A549 treated with dexamethasone at 1 μM for 4 hours (cell line): ENCODE data around the gene ACO2. TPM values are rescaled to one million over a fixed set of nuclear protein-coding genes. Genes with fewer than 3 reads are reported as not detected.

Experiments used
- total RNA-seq: library from RNA; stranded (reverse); fragments of 200-300 nt; extraction: Qiagen RNA extraction; gene quantifications from 5 replicates; pipeline ENCODE4 v1.2.3, GENCODE V29; 2022

Gene ACO2
- 41.9 to 52.9 TPM (median 51.8 TPM) in 5 replicates for total RNA-seq

GRCh38 chr22:41468381-41469217, at the start of gene ACO2, which contains the start of gene PHF5A:
ACO2 (plus strand) TSS chr22:41469117; CDS start chr22:41469147, 30 bp downstream.
PHF5A (minus strand) TSS chr22:41468692; CDS start chr22:41468653, 39 bp downstream.

GRCh38 chr22:41446639-41447434, 22.1 kb upstream of the ACO2 start, which contains the start of gene TOB2:
TOB2 (minus strand) TSS chr22:41446801; CDS start chr22:41437345, 9,456 bp downstream.

GRCh38 chr22:41543854-41544670, 75.1 kb downstream of the ACO2 start, which contains the start of gene POLR3H:
POLR3H (minus strand) TSS chr22:41544470; CDS start chr22:41544101, 369 bp downstream.

Other genes with a start within 250 kb of the ACO2 start
- not detected in 5 replicates for gene CHADL, start 228.2 kb upstream of the ACO2 start, total RNA-seq
- gene RANGAP1, start 182.9 kb upstream of the ACO2 start, total RNA-seq = 64.3 to 86.5 TPM (median 80.5 TPM) in 5 replicates
- 16.3 to 26.5 TPM (median 25.6 TPM) in 5 replicates for gene ZC3H7B, start 167.6 kb upstream of the ACO2 start, total RNA-seq
- 0.88 to 1.4 TPM (median 1.0 TPM) in 5 replicates for gene TEF, start 87.2 kb upstream of the ACO2 start, total RNA-seq
- 20.3 to 30.6 TPM (median 27.0 TPM) in 5 replicates for gene TOB2, start 22.3 kb upstream of the ACO2 start, total RNA-seq
- 56.9 to 71.4 TPM (median 60.5 TPM) in 5 replicates for gene PHF5A, start 425 bp upstream of the ACO2 start, total RNA-seq
- gene POLR3H, start 75.4 kb downstream of the ACO2 start, total RNA-seq = 26.4 to 44.3 TPM (median 36.6 TPM) in 5 replicates
- 1.9 to 2.4 TPM (median 2.3 TPM) in 5 replicates for gene CSDC2, start 91.9 kb downstream of the ACO2 start, total RNA-seq
- 25.3 to 26.9 TPM (median 25.9 TPM) in 5 replicates for gene PMM1, start 120.7 kb downstream of the ACO2 start, total RNA-seq
- gene DESI1, start 151.9 kb downstream of the ACO2 start, total RNA-seq = 15.1 to 17.5 TPM (median 17.2 TPM) in 5 replicates
- 284 to 351 TPM (median 305 TPM) in 5 replicates for gene XRCC6, start 152.2 kb downstream of the ACO2 start, total RNA-seq
- gene SNU13, start 219.8 kb downstream of the ACO2 start, total RNA-seq = 116 to 185 TPM (median 153 TPM) in 5 replicates
- gene MEI1, start 230.4 kb downstream of the ACO2 start, total RNA-seq = 0.15 TPM in 1 of 5 replicates, not detected in the others